HG03460 (cell line): Measurements from ENCODE around the gene TMPRSS2.

ENCODE experiments used
- ATAC-seq: cut with Tn5 transposase; IDR thresholded peaks from one replicate; pipeline ENCODE4 v1.9.1; 2021; ENCODE audit not compliant: unreplicated experiment

TMPRSS2 gene

DNA sequence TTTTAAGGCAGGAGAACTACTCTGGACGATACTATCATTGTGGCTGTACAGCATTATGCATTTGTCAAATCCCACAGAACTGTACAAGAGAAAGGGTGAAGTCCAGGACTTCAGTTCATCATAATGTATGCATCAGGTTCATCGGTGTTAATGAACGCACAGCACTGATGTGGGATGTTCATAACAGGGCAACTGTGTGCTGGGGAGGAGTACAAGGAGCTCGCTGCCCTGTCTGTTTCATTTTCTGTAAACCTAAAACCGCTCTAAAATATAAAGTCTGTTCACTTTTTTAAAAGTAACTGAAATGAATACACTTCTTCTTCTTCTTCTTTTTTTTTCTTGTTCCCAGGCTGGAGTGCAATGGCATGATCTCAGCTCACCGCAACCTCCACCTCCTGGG lies 25.0 kb downstream of the TMPRSS2 start:
- ATAC-seq: no peak

DNA sequence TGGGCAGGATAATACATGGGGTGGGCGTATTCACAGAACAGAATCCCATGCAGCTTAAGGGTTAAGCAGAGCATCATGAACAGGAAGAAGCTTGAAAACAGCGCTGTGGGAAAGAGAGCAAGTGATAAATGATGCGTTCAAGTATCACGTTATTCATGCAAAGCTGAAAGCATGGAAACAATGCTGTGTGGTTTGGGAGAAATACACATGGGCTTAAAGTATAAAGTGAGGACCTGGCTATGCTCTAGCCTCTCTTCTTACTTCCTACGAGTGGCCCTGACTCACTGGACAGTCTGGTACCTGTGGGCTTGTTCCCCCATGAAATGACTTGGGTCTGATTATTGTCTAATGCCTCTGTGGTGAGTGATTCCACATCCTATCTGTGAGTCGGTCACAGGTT lies 25.7 kb downstream of the TMPRSS2 start:
- no peak for ATAC-seq

DNA sequence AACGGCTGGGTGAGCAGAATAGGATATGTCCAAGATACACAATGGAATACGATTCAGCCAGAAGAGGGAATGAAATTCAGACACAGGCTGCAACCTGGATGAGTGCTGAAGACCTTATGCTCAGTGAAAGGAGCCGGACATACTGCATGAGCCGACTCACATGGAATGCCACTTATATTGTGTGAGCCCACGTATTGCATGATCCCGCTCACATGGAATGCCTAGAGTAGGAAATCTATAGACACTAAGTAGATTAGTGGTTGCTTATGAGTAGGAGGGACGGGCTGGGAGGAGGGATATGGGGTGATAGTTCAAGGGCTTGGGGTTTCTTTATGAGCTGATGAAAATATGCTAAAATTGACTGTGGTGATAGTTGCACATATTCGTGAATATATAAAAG lies 26.8 kb downstream of the TMPRSS2 start:
- no peak for ATAC-seq

- no peak for ATAC-seq
These were observed 27.8 kb downstream of the TMPRSS2 start for GRCh38 chr21:41480086-41480690.

- no peak for ATAC-seq
These were observed 28.3 kb downstream of the TMPRSS2 start for GRCh38 chr21:41479686-41480085.

DNA sequence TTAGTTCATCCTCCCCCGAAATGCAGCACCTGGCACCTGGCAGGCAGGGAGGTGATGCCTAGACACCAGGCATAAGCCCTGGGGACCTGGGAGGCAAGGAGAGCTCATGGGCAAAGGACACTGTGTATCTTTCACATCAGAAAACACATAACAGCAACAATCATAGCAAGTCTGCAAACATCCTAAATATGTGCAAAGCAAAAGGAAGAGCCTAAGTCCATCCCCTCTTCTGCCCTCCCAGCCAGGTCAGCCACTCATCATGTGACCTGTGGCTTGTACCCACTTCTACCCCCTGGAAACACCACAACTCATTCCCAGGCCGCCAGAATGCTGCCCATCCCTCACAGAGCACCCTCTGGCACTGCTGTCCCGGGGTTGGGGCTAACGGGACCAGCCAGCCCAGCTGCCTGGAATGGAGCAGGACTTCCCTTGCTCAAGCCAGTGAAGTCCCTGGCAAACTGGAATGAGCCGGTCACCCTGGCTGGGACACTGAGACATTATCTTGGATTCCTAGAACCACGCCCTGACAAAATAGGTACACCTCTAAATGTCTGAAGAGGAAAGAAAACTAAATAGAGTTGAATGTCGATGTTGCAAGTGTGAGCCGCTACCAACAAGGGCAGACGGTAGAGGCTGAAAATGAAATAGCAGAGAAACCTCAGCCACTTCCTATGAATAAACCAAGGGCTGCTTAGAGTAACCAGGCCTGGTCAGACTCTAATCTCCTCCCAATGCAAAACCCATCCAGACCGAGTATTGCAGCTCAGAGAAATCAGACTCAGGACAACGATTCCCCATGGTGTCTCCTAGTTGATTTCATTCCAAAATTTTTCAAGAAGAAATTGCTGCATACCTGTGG lies 29.4 kb downstream of the TMPRSS2 start:
- ATAC-seq: no peak

DNA sequence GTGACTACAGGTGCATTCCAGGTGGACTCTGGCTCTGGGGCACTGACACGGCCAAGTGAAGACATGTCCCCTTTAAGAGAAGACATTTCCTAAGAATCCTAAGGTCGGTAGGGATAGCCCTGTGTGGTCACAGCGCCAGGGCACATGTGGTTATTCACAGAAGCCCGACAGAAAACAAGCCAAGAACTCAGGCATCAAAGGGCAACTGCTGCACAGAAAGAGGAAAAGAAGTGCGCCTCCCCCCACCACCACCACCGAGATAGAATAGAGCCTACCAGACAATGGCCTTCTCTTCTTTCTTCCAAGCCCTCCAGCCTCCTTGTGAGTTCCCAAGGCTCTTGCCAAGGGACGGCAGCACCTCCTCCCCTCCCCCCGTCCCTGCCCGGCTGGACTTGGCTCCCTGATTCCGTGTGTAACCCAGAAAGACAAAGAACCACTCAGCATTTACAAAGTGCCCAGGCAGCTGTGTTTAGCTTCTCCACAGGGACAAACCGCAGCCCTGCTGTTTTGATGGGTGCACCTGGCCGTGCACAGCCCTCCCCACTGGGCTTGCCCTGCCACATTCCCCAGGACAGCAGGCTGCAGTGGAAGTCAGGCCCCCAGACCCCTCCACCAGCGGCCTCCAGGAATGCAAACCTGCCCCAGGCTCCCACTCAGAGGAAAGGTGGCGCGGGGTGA lies 30.2 kb downstream of the TMPRSS2 start:
- ATAC-seq: no peak

DNA sequence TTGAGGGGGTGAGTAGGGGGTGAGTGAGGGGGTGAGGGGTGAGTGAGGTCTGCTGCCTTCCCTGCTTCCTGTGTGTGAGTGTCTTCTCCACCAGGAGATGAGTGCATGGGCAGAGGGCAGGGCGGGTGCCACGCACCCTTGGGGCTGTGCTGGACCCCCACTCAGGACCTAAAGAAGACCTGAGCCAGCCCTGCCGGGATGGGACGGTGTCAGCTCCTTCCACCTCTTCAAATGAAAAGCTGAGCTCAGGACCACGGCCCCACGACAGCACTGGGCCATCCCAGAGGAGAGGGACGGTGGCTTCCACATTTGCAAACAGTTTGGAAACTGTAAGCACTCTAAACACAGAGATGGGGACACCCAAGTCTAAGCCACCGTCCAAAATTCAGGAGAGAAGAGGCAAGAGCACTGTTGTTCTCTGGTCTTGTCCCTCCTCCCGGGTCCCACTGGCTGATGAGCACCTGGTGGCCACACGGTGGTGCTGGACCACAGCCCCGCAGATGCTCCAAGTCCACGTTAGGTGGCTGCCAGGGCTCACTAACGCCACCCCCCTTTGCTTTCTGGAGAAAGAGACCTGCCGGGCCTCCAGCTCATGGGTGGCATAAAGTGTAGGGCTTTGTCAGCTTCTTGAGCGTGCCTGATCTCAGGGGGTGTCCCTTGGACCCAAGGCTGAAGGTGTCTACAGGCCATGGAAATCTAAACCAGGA lies 32.1 kb downstream of the TMPRSS2 start:
- ATAC-seq: no peak

DNA sequence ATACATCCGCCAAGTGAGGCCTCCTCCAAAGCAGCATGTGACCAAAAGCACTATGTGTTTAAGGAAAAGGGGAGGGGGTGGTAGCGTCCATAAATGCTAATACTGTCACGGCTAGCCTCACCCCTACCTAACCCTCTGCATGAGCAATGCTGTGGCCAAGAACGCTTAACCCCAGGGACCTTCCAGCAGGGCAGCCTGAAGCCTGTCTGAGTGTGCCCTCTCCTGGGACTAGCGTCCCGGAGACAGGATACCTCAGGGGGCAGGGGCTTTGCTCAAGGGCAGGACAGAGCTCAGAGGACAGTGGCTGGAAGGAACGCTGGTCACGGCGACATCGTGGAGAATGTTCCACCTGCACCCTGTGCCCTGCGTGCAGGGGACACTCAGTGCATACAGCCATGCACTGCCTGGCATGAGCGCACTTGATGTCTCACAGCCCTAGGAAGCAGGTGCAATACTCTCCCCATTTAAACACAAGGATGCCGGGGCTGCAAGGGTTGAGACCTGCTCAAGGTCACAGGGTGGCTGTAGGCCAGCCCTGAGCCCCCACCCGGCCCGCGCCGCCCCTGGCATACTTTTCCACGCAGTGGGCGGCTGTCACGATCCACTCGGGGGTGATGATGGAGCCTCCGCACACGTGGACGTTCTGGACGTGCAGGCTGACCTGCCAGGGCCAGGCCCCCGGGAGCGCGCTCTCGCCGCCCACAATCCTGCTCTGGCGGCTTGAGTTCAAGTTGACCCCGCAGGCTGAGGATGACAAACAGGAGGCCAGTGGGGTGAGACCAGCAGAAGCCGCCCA lies 35.0 kb downstream of the TMPRSS2 start:
- no peak for ATAC-seq

DNA sequence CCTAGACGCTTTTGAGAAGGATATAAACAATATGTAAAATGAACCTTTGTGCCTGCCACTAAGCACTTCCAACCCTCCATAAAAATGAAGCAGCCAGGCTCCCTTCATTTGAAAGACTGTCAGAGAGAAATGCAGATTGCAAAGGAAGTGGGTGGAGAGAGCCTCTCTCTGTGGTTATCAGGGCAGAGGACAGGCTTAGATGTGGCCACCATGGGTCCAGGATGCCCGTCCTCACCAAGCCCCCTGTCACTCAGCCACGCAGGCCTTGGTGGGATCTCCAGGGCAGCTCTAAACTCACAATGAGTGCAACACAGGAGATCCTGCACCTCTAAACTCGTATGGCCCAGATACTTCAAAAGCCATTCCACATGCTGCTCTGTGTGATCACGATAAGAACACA lies 37.9 kb downstream of the TMPRSS2 start:
- no peak for ATAC-seq

GRCh38 chr21:41466024-41466820 lies 41.7 kb downstream of the TMPRSS2 start:
- no peak for ATAC-seq

- no peak for ATAC-seq
These were observed 42.7 kb downstream of the TMPRSS2 start for GRCh38 chr21:41465176-41465781.

DNA sequence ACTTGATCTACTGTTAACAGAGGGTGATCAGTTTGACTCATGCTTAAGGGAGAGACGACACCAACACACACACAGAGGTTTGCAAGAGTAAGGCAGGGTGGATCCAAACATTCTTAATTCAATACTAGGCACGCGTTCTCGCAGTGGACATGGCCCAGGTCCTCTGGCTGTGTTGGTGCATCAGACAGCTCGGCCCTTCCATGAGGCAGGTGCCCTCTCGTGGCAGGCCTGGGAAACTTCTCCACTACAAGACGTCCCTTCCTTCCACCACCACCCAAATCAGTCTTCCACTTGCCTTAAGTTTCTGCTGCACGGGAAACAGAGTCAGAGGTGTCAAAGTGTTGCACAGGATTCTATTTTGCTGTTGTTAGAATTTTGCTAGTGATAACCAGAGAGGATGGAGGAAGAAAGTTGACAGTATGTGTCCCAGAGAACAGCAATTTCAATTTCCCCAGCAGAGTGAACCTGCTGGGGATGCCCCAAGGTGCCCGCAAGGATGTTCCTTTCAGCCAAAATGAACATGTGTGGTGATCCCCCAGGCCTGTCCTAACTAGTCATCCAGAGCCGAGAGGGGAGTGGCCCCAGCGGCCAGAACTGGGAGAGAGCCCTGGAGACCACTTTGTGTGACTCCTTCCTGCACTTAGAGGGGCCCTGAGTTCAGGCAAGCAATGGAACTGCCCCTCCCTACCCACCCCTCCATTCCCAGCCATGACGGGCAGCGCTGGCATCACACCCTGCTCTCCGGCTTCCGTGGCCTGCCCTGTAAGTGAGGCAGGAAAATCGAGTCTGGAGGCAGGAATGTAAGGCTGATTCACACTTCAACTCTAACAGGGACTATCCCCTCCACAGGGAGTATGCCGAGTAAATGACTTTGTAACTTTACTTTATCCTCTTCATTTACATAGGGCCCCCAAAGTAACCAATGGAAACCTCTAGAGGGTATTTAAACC lies 47.1 kb downstream of the TMPRSS2 start:
- ATAC-seq: no peak

DNA sequence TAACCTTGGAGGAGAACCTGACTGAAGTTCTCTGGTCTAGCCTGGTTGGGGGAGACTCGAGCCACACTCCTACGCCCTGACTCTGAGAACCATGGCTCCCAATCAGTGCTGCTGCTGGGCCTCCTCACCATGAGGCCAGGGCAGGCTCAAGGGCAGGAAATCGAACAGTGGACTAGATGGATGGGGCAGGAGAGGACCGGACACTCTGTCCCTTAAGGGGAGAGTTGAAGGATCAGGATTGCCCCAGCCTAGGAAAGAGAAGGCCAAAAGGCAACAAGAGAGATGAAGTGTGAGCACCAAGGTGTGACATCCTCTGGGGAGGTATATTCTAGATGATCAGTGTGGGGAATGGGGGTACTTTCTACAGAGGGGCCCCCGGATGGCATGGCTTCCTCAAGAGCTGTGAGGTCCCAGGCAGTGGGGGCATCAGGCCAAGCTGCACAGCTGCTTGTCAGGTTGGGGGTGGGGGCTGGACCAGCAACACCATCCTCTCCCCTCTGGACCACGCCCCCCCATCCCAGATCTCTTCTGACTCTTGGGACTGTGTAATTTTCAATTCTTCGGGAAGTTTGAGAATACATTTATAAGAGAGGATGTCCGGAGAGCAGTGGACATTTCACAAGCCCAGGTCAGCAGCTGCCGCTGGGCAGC lies 47.9 kb downstream of the TMPRSS2 start:
- ATAC-seq: no peak

- no peak for ATAC-seq
These were observed 49.4 kb downstream of the TMPRSS2 start for GRCh38 chr21:41458559-41458958.

DNA sequence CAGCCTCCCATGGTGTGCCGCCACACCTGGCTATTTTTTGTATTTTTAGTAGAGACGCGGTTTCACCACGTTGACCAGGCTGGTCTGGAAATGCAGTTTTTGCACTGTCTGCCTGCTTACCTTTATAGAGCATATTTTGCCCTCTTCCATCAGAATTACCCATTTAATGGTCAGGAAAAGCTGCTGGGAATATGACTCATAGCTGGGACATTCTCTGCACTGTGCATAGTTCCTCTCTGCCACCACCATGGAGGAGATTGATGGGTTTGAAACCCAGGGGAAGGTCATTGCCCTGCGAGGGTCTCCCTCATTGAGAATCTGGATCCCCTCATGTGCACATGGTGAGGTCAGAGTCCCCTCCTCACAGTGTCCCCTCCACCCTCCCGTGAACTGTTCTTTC lies 49.8 kb downstream of the TMPRSS2 start:
- ATAC-seq: no peak

DNA sequence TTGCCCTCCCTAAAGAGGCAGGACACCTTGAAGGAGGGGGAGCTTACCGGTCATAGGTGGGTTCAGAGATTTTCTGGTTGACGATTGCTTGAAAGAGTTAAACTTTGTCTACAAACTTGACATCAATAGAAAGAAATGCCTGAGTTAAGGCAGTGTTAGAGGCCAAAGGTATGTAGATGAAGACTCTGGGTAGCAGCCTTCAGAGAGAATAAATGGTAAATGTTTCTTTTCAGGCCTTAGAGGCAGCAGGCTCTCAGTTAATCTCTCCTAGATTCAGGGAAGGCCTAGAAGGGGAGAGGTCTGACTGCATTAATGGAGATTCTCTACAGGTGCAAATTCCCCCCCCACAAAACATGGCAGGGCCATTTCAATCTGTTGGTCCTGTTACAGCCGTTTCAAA lies 54.2 kb downstream of the TMPRSS2 start:
- no peak for ATAC-seq

GRCh38 chr21:41453198-41453597 lies 54.8 kb downstream of the TMPRSS2 start:
- ATAC-seq: no peak
